ENCODE results near the gene STAT6.
"Not testable (repeated sequence)": the region's sequence is repeated elsewhere in the genome, so short reads cannot be mapped to it uniquely, and the experiment has no call there.

STAT6 gene

GRCh38 chr12:57088354-57089270 is 22.6 kb downstream of the STAT6 start, which contains the start of gene NAB2:
TSS of gene NAB2 (plus strand) at chr12:57089114. CDS start at chr12:57089272, 158 bp downstream.
- peak; percentile 91 for DNase-seq (ENCODE audit: low spot score)

GRCh38 chr12:57087691-57088353 is 23.3 kb downstream of the STAT6 start:
- peak; percentile 89 for DNase-seq (ENCODE audit: low spot score)

GRCh38 chr12:57087010-57087690 is 24.0 kb downstream of the STAT6 start:
- peak; percentile 65 for DNase-seq (ENCODE audit: low spot score)

- peak; percentile 71 for DNase-seq (ENCODE audit: low spot score)
These were observed 24.6 kb downstream of the STAT6 start for GRCh38 chr12:57086493-57087009.

- peak; percentile 62 for DNase-seq (ENCODE audit: low spot score)
These were observed 25.1 kb downstream of the STAT6 start for GRCh38 chr12:57085999-57086492.

GRCh38 chr12:57080855-57081254 is 30.3 kb downstream of the STAT6 start:
- DNase-seq (ENCODE audit: low spot score), result no peak

GRCh38 chr12:57079821-57080220 is 31.3 kb downstream of the STAT6 start:
- no peak for DNase-seq (ENCODE audit: low spot score)

- peak; percentile 100 for DNase-seq (ENCODE audit: low spot score)
These were observed 32.4 kb downstream of the STAT6 start, which contains the start of gene NEMP1 for GRCh38 chr12:57078519-57079404. TSS of gene NEMP1 (minus strand) at chr12:57078791. CDS start at chr12:57078745, 46 bp downstream.

- not testable (repeated sequence) for DNase-seq (ENCODE audit: low spot score)
These were observed 37.4 kb downstream of the STAT6 start for GRCh38 chr12:57073566-57074450.

- DNase-seq (ENCODE audit: low spot score), result no peak
These were observed 38.5 kb downstream of the STAT6 start for GRCh38 chr12:57072661-57073060.

GRCh38 chr12:57069523-57069922 is 41.6 kb downstream of the STAT6 start:
- DNase-seq (ENCODE audit: low spot score), result peak; percentile 75

- no peak for DNase-seq (ENCODE audit: low spot score)
These were observed 44.9 kb downstream of the STAT6 start for GRCh38 chr12:57066245-57066644.

- no peak for DNase-seq (ENCODE audit: low spot score)
These were observed 47.0 kb downstream of the STAT6 start for GRCh38 chr12:57063991-57064685.

GRCh38 chr12:57058454-57058853 is 52.7 kb downstream of the STAT6 start:
- no peak for DNase-seq (ENCODE audit: low spot score)

GRCh38 chr12:57057067-57057751 is 54.0 kb downstream of the STAT6 start:
- no peak for DNase-seq (ENCODE audit: low spot score)

- no peak for DNase-seq (ENCODE audit: low spot score)
These were observed 55.3 kb downstream of the STAT6 start for GRCh38 chr12:57055824-57056223.

- not testable (repeated sequence) for DNase-seq (ENCODE audit: low spot score)
These were observed 57.3 kb downstream of the STAT6 start for GRCh38 chr12:57053901-57054300.

- DNase-seq (ENCODE audit: low spot score), result not testable (repeated sequence)
These were observed 58.0 kb downstream of the STAT6 start for GRCh38 chr12:57053146-57053545.

All from SK-N-DZ (cell line).